Mucosa of rectum (tissue), 2 donors: ENCODE results near the gene ME3.

ENCODE experiments used
- H3K27ac ChIP-seq, 2 donors: one replicate each; pipeline ENCODE4 v1.7.0; 2013; ENCODE audit warnings: inconsistent platforms in 2 of 2, low read depth in 2 of 2, low read length in 2 of 2
- H3K27me3 ChIP-seq, 2 donors: one replicate each; pipeline ENCODE4 v1.7.0; 2013; ENCODE audit warnings: low read length in 2 of 2; ENCODE audit not compliant: control insufficient read depth in 2 of 2, insufficient read depth in 2 of 2
- H3K36me3 ChIP-seq, 2 donors: one replicate each; pipeline ENCODE4 v1.7.0; 2013; ENCODE audit warnings: low read length in 2 of 2; ENCODE audit not compliant: control insufficient read depth in 2 of 2, insufficient read depth in 2 of 2
- H3K4me1 ChIP-seq, 2 donors: one replicate each; pipeline ENCODE4 v1.7.0; 2013; ENCODE audit warnings: low read length in 2 of 2, mild to moderate bottlenecking in 1 of 2; ENCODE audit not compliant: control insufficient read depth in 2 of 2, insufficient read depth in 2 of 2
- H3K4me3 ChIP-seq, 2 donors: one replicate each; pipeline ENCODE4 v1.7.0; 2013; ENCODE audit warnings: low read length in 2 of 2
- H3K9ac ChIP-seq, 2 donors: one replicate each; pipeline ENCODE4 v1.7.0; 2013; ENCODE audit warnings: low read length in 2 of 2, low read depth in 1 of 2, mild to moderate bottlenecking in 1 of 2
- H3K9me3 ChIP-seq, 2 donors: one replicate each; pipeline ENCODE4 v1.7.0; 2013; ENCODE audit warnings: low read length in 2 of 2; ENCODE audit not compliant: control insufficient read depth in 2 of 2
- donor health status: healthy.
- donor health status: Normal muscosa, but diverticular disease.

The ME3 gene

GRCh38 chr11:86513138-86513537 lies 159.3 kb downstream of the ME3 start:
- H3K36me3 ChIP-seq = no peaks in the 10 kb centered on the region
- H3K27me3 ChIP-seq = no peaks in the 10 kb centered on the region
- peak overlapping the region in 1 of 2 donors; percentile 77 for H3K27ac ChIP-seq
- H3K4me1 ChIP-seq = peaks cover 20 to 49% of the 10 kb centered on the region in 2 donors
- no peak overlapping the region for H3K4me3 ChIP-seq
- peaks cover 0 to 3% of the 10 kb centered on the region in 2 donors for H3K9me3 ChIP-seq
- H3K9ac ChIP-seq = no peak overlapping the region

GRCh38 chr11:86511086-86511551 lies 161.3 kb downstream of the ME3 start:
- H3K36me3 ChIP-seq = no peaks in the 10 kb centered on the region
- peaks cover 0 to 3% of the 10 kb centered on the region in 2 donors for H3K9me3 ChIP-seq
- peaks cover 26 to 53% of the 10 kb centered on the region in 2 donors for H3K4me1 ChIP-seq
- peak overlapping the region in 1 of 2 donors; percentile 15 for H3K4me3 ChIP-seq
- no peak overlapping the region for H3K9ac ChIP-seq
- H3K27me3 ChIP-seq = no peaks in the 10 kb centered on the region
- H3K27ac ChIP-seq = peak overlapping the region; percentile 77 to 85

- Histone ChIP-seq H3K4me1 (peaks cover 26 to 53% of the 10 kb centered on the region in 2 donors), H3K9me3 (peaks cover 0 to 3% of the 10 kb centered on the region in 2 donors), H3K9ac (no peak overlapping the region), H3K27me3 (no peaks in the 10 kb centered on the region), H3K4me3 (no peak overlapping the region), H3K27ac (peak overlapping the region; percentile 77 to 85), H3K36me3 (no peaks in the 10 kb centered on the region)
These were observed 161.7 kb downstream of the ME3 start for GRCh38 chr11:86510674-86511073.

GRCh38 chr11:86510097-86510496 lies 162.3 kb downstream of the ME3 start:
- H3K27ac ChIP-seq = peak overlapping the region; percentile 77 to 85
- H3K9ac ChIP-seq = no peak overlapping the region

GRCh38 chr11:86509588-86509974 lies 162.8 kb downstream of the ME3 start:
- H3K4me1 ChIP-seq = peaks cover 26 to 53% of the 10 kb centered on the region in 2 donors
- H3K27ac ChIP-seq = peak overlapping the region; percentile 67 to 74
- H3K9me3 ChIP-seq = peaks cover 0 to 3% of the 10 kb centered on the region in 2 donors

More at GRCh38 chr11:86510097-86510496, 162.3 kb downstream of the ME3 start:
- Histone ChIP-seq H3K36me3 (no peaks in the 10 kb centered on the region), H3K4me3 (peak overlapping the region in 1 of 2 donors; percentile 3), H3K27me3 (no peaks in the 10 kb centered on the region), H3K9me3 (peaks cover 0 to 3% of the 10 kb centered on the region in 2 donors), H3K4me1 (peaks cover 26 to 53% of the 10 kb centered on the region in 2 donors)

GRCh38 chr11:86508604-86509587 lies 163.5 kb downstream of the ME3 start:
- no peak overlapping the region for H3K9ac ChIP-seq
- H3K4me1 ChIP-seq = peaks cover 26 to 53% of the 10 kb centered on the region in 2 donors
- no peaks in the 10 kb centered on the region for H3K27me3 ChIP-seq
- no peaks in the 10 kb centered on the region for H3K36me3 ChIP-seq
- peak overlapping the region in 1 of 2 donors; percentile 26 for H3K4me3 ChIP-seq
- peak overlapping the region; percentile 74 to 76 for H3K27ac ChIP-seq
- H3K9me3 ChIP-seq = peaks cover 0 to 3% of the 10 kb centered on the region in 2 donors

More at GRCh38 chr11:86509588-86509974, 162.8 kb downstream of the ME3 start:
- Histone ChIP-seq H3K36me3 (no peaks in the 10 kb centered on the region), H3K27me3 (no peaks in the 10 kb centered on the region), H3K9ac (no peak overlapping the region), H3K4me3 (peak overlapping the region in 1 of 2 donors; percentile 3)

- Histone ChIP-seq H3K4me1 (peaks cover 26 to 41% of the 10 kb centered on the region in 2 donors), H3K4me3 (no peak overlapping the region), H3K9ac (no peak overlapping the region), H3K36me3 (no peaks in the 10 kb centered on the region), H3K9me3 (peaks cover 0 to 3% of the 10 kb centered on the region in 2 donors), H3K27ac (no peak overlapping the region), H3K27me3 (no peaks in the 10 kb centered on the region)
These were observed 165.1 kb downstream of the ME3 start for GRCh38 chr11:86507249-86507845.

GRCh38 chr11:86506235-86506634 lies 166.2 kb downstream of the ME3 start:
- Histone ChIP-seq H3K4me1 (peaks cover 26 to 30% of the 10 kb centered on the region in 2 donors), H3K27ac (no peak overlapping the region), H3K36me3 (no peaks in the 10 kb centered on the region), H3K4me3 (no peak overlapping the region), H3K27me3 (no peaks in the 10 kb centered on the region), H3K9ac (no peak overlapping the region), H3K9me3 (no peaks in the 10 kb centered on the region)

GRCh38 chr11:86503131-86503530 lies 169.3 kb downstream of the ME3 start:
- no peaks in the 10 kb centered on the region for H3K36me3 ChIP-seq
- H3K27ac ChIP-seq = no peak overlapping the region
- no peak overlapping the region for H3K4me3 ChIP-seq
- peaks cover 6 to 17% of the 10 kb centered on the region in 2 donors for H3K4me1 ChIP-seq
- H3K27me3 ChIP-seq = no peaks in the 10 kb centered on the region
- no peaks in the 10 kb centered on the region for H3K9me3 ChIP-seq
- no peak overlapping the region for H3K9ac ChIP-seq
